ENCODE data around the gene PIK3R4. TPM values are rescaled to one million over a fixed set of nuclear protein-coding genes. Genes with fewer than 3 reads are reported as not detected.

Gene PIK3R4
- total RNA-seq, 4 donors from 2014 or later, result 20.6 to 54.6 (median 35.8) TPM

GRCh38 chr3:130731817-130732216 is 14.8 kb downstream of the PIK3R4 start:
- H3K9me3 ChIP-seq, result no peaks in the 10 kb centered on the region
- no peak for TF ChIP-seq POLR2A (IDR thresholded peaks at IDR 0.05)
- no peak overlapping the region for H3K27ac ChIP-seq

GRCh38 chr3:130729154-130729553 is 17.5 kb downstream of the PIK3R4 start:
- TF ChIP-seq POLR2A (IDR thresholded peaks at IDR 0.05) (no peak), CTCF (IDR thresholded peaks at IDR 0.05) (no peak)
- H3K9me3 ChIP-seq, result no peaks in the 10 kb centered on the region
- H3K36me3 ChIP-seq, result peaks cover 0 to 16% (median 0%) of the 10 kb centered on the region in 3 donors
- H3K27ac ChIP-seq, result no peak overlapping the region
- no peak overlapping the region for H3K4me3 ChIP-seq
- DNase-seq, result no peak
- no peaks in the 10 kb centered on the region for H3K27me3 ChIP-seq
- H3K4me1 ChIP-seq, result no peaks in the 10 kb centered on the region

More at GRCh38 chr3:130731817-130732216, 14.8 kb downstream of the PIK3R4 start:
- peaks cover 0 to 24% (median 0%) of the 10 kb centered on the region in 3 donors for H3K36me3 ChIP-seq
- DNase-seq, result no peak
- no peak overlapping the region for H3K4me3 ChIP-seq
- no peaks in the 10 kb centered on the region for H3K27me3 ChIP-seq
- no peaks in the 10 kb centered on the region for H3K4me1 ChIP-seq

- Histone ChIP-seq H3K27me3 (no peaks in the 10 kb centered on the region), H3K36me3 (peaks cover 0 to 9% (median 0%) of the 10 kb centered on the region in 3 donors), H3K4me3 (no peak overlapping the region), H3K27ac (no peak overlapping the region), H3K4me1 (no peaks in the 10 kb centered on the region), H3K9me3 (no peaks in the 10 kb centered on the region)
- DNase-seq, result no peak
- TF ChIP-seq POLR2A (IDR thresholded peaks at IDR 0.05), result no peak
- no peak for TF ChIP-seq CTCF (IDR thresholded peaks at IDR 0.05)
Measured at GRCh38 chr3:130728037-130728436, 18.6 kb downstream of the PIK3R4 start.

- Histone ChIP-seq H3K4me3 (no peak overlapping the region), H3K27ac (no peak overlapping the region), H3K9me3 (no peaks in the 10 kb centered on the region), H3K27me3 (no peaks in the 10 kb centered on the region), H3K36me3 (peaks cover 0 to 4% (median 0%) of the 10 kb centered on the region in 3 donors), H3K4me1 (no peaks in the 10 kb centered on the region)
- TF ChIP-seq CTCF (IDR thresholded peaks at IDR 0.05) (no peak), POLR2A (IDR thresholded peaks at IDR 0.05) (no peak)
- no peak for DNase-seq
Measured at GRCh38 chr3:130725746-130726145, 20.9 kb downstream of the PIK3R4 start.

- no peak overlapping the region for H3K4me3 ChIP-seq
- no peaks in the 10 kb centered on the region for H3K4me1 ChIP-seq
- H3K9me3 ChIP-seq, result no peaks in the 10 kb centered on the region
- no peak overlapping the region for H3K27ac ChIP-seq
- DNase-seq, result no peak
- H3K36me3 ChIP-seq, result peaks cover 0 to 35% (median 0%) of the 10 kb centered on the region in 3 donors
- no peaks in the 10 kb centered on the region for H3K27me3 ChIP-seq
- TF ChIP-seq CTCF (IDR thresholded peaks at IDR 0.05) (no peak), POLR2A (IDR thresholded peaks at IDR 0.05) (no peak)
Measured at GRCh38 chr3:130715616-130716015, 31.0 kb downstream of the PIK3R4 start.

GRCh38 chr3:130712718-130713423 is 33.8 kb downstream of the PIK3R4 start:
- no peak overlapping the region for H3K4me3 ChIP-seq
- H3K27ac ChIP-seq, result no peak overlapping the region
- no peaks in the 10 kb centered on the region for H3K27me3 ChIP-seq
- H3K9me3 ChIP-seq, result no peaks in the 10 kb centered on the region
- H3K36me3 ChIP-seq, result peaks cover 0 to 30% (median 0%) of the 10 kb centered on the region in 3 donors
- H3K4me1 ChIP-seq, result no peaks in the 10 kb centered on the region
- TF ChIP-seq CTCF (IDR thresholded peaks at IDR 0.05) (no peak), POLR2A (IDR thresholded peaks at IDR 0.05) (no peak)
- no peak for DNase-seq

All from Peyer's patch (tissue), 4 donors.